ENCODE results near the gene SPACDR. TPM values are rescaled to one million over a fixed set of nuclear protein-coding genes. Genes with fewer than 3 reads are reported as not detected.

The SPACDR gene, protein sequence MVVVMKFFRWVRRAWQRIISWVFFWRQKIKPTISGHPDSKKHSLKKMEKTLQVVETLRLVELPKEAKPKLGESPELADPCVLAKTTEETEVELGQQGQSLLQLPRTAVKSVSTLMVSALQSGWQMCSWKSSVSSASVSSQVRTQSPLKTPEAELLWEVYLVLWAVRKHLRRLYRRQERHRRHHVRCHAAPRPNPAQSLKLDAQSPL
- total RNA-seq, result under 1 TPM in 1 of 4 donors, not detected in 3; 0.53 TPM

- no peak within 1 kb of the TSS for H3K27ac ChIP-seq
- 75% methylated on average over 7 of the region's 7 CpGs for WGBS
- peaks cover 31% of the 10 kb centered on the region for H3K4me1 ChIP-seq
- H3K36me3 ChIP-seq, result peaks cover 17% of the 10 kb centered on the region
- no peaks in the 10 kb centered on the region for H3K27me3 ChIP-seq
- no peak within 1 kb of the TSS for H3K4me3 ChIP-seq
- no peaks in the 10 kb centered on the region for H3K9me3 ChIP-seq
- no peak for DNase-seq (ENCODE audit: low spot score in 2 of 2)
- TF ChIP-seq POLR2A (IDR thresholded peaks at IDR 0.05) (no peak), POLR2AphosphoS5 (IDR thresholded peaks at IDR 0.05) (no peak), EP300 (IDR thresholded peaks at IDR 0.05) (no peak)
- TF ChIP-seq, protein P1, sequence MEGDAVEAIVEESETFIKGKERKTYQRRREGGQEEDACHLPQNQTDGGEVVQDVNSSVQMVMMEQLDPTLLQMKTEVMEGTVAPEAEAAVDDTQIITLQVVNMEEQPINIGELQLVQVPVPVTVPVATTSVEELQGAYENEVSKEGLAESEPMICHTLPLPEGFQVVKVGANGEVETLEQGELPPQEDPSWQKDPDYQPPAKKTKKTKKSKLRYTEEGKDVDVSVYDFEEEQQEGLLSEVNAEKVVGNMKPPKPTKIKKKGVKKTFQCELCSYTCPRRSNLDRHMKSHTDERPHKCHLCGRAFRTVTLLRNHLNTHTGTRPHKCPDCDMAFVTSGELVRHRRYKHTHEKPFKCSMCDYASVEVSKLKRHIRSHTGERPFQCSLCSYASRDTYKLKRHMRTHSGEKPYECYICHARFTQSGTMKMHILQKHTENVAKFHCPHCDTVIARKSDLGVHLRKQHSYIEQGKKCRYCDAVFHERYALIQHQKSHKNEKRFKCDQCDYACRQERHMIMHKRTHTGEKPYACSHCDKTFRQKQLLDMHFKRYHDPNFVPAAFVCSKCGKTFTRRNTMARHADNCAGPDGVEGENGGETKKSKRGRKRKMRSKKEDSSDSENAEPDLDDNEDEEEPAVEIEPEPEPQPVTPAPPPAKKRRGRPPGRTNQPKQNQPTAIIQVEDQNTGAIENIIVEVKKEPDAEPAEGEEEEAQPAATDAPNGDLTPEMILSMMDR (IDR thresholded peaks at IDR 0.05), result no peak
Observed at GRCh38 chr7:100464210-100464660, at the start of gene SPACDR. Gene SPACDR, minus strand, starts transcription at chr7:100464260. Its CDS starts 235 bp downstream, at chr7:100464025.

DNA sequence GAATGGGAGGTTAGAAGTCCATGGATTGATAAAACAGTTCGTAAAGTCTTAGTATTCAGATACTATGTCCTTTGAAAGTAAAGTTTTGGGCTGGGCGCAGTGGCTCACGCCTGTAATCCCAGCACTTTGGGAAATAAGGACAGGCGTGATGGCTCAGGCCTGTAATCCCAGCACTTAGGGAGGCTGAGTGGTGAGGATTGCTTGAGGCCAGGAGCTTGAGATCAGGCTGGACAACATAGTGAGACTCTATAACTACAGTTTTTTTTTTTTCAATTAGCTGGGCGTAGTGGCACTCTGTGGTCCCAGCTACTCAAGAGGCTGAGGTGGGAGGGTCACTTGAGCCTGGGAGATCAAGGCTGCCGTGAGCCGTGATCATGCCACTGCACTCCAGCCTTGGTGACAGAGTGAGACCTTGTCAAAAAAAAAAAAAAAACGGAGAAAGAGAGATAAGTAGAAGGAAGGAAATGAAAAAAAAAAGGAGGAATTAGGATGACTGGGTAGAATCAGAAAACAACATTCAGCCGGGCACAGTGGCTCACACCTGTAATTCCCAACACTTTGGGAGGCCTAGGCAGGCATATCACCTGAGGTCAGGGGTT, 49.3 kb upstream of the SPACDR start:
- no peak for TF ChIP-seq POLR2AphosphoS5 (IDR thresholded peaks at IDR 0.05)
- TF ChIP-seq, protein P1 (IDR thresholded peaks at IDR 0.05), result no peak
- 91% methylated on average over 9 of the region's 9 CpGs for WGBS
- no peaks in the 10 kb centered on the region for H3K27me3 ChIP-seq

DNA sequence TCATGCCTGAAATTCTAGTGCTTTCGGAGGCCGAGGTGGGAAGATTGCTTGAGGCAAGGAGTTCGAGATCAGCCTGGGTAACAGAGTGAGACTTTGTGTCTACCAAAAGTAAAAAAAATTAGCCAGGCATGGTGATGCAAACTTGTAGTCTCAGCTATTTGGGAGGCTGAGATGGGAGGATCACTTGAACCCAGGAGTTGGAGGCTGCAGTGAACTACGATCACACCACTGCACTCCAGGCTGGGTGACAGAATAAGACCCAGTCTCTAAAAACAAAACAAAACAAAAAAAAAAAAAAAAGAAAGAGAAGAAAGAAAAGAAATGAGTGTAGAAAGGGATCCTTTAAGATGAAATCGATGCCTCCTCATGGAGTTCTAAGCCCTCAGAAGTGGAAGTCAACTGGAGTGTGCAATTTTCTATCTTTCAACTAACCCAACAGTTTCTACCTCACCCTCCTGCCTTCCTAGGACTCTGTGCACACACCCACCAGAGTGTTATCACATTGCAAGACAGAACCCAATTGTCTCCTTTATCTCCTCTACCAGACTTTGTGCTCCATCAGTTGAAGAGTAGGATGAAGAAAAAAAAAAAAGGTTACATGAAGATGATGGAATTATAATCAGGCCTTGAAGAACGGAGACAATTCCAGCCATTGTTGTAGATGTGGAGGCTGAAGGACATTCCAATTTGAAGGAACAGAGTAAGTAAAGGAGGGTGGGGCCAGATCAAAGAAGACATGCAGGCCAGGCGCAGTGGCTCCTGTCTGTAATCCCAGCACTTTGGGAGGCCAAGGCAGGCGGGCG, 46.6 kb upstream of the SPACDR start:
- Histone ChIP-seq H3K4me1 (peaks cover 15% of the 10 kb centered on the region), H3K9me3 (no peaks in the 10 kb centered on the region), H3K4me3 (no peak overlapping the region), H3K36me3 (no peaks in the 10 kb centered on the region), H3K27ac (no peak overlapping the region), H3K27me3 (no peaks in the 10 kb centered on the region)
- 89% methylated on average over 9 of the region's 9 CpGs for WGBS
- TF ChIP-seq, protein P1 (IDR thresholded peaks at IDR 0.05), result no peak
- TF ChIP-seq POLR2AphosphoS5 (IDR thresholded peaks at IDR 0.05), result no peak
- no peak for TF ChIP-seq EP300 (IDR thresholded peaks at IDR 0.05)
- no peak for DNase-seq (ENCODE audit: low spot score in 2 of 2)

More for the DNA sequence above, 49.3 kb upstream of the SPACDR start:
- no peak for DNase-seq (ENCODE audit: low spot score in 2 of 2)
- Histone ChIP-seq H3K4me1 (peaks cover 24% of the 10 kb centered on the region), H3K4me3 (no peak overlapping the region), H3K27ac (no peak overlapping the region), H3K36me3 (no peaks in the 10 kb centered on the region), H3K9me3 (no peaks in the 10 kb centered on the region)

DNA sequence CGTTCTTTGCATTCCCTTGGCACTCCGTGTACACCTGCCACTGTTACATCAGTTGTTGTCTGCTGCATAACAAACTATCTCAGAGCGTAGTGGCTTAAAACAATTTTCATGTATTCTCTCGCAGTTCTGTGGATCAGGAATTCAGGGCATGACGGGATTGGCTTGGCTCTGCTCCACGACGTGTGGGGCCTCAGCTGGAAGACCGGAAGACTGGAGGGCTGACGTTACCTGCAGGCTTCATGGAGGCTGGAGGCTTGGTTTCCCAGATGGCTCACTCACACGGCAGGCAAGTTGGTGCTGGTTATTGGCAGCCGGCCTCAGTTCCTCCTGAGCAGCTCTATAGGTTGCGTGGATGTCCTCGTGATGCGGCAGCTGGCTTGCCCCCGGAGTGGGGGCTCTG, 45.2 kb upstream of the SPACDR start:
- no peak overlapping the region for H3K4me3 ChIP-seq
- no peak for DNase-seq (ENCODE audit: low spot score in 2 of 2)
- no peak overlapping the region for H3K27ac ChIP-seq
- TF ChIP-seq EP300 (IDR thresholded peaks at IDR 0.05), result no peak
- TF ChIP-seq, protein P1 (IDR thresholded peaks at IDR 0.05), result no peak
- no peak for TF ChIP-seq POLR2A (IDR thresholded peaks at IDR 0.05)
- TF ChIP-seq POLR2AphosphoS5 (IDR thresholded peaks at IDR 0.05), result no peak
- H3K27me3 ChIP-seq, result no peaks in the 10 kb centered on the region
- H3K4me1 ChIP-seq, result peaks cover 7% of the 10 kb centered on the region
- 36% methylated on average over 15 of the region's 15 CpGs for WGBS
- H3K36me3 ChIP-seq, result no peaks in the 10 kb centered on the region
- H3K9me3 ChIP-seq, result no peaks in the 10 kb centered on the region

DNA sequence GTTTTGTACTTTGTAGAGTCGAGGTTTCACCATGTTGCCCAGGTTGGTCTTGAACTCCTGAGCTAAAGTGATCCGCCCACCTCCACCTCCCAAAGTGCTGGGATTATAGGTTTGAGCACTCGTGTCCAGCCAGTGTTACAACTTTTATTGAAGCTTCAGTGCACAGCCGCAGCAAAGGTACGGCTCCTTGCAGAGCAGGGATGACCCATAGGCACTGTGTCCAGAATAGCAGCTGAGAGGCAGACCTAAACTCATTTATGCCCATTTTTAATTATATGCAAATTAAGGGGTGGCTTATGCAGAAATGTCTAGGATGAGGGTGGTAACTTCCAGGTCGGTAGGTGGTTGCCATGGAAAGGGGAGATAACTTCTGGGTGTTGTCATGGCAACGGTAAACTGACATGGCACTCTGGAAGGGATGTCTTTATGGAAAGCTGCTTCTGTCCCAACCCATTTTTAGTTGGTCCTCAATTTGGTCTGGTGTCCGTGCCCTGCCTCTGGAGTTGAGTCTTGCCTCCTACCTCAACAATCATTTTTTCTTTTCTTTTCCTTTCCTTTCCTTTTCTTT, 42.4 kb upstream of the SPACDR start:
- Histone ChIP-seq H3K9me3 (no peaks in the 10 kb centered on the region), H3K36me3 (no peaks in the 10 kb centered on the region), H3K27me3 (no peaks in the 10 kb centered on the region), H3K27ac (no peak overlapping the region), H3K4me3 (no peak overlapping the region), H3K4me1 (peaks cover 7% of the 10 kb centered on the region)
- DNase-seq (ENCODE audit: low spot score in 2 of 2), result no peak
- WGBS, result 71% methylated on average over 8 of the region's 8 CpGs
- TF ChIP-seq POLR2AphosphoS5 (IDR thresholded peaks at IDR 0.05), result no peak
- no peak for TF ChIP-seq EP300 (IDR thresholded peaks at IDR 0.05)
- TF ChIP-seq POLR2A (IDR thresholded peaks at IDR 0.05), result no peak
- TF ChIP-seq, protein P1 (IDR thresholded peaks at IDR 0.05), result no peak

All from suprapubic skin (tissue), 4 donors.